ENCODE data around the gene CEP170.
A peak's percentile ranks its signal among the peaks of the same experiment; 100 is the strongest.

Gene CEP170

GRCh38 chr1:243234978-243235647 lies 20.0 kb downstream of the CEP170 start (continued):
- TF ChIP-seq PRDM2 (tag by site-specific recombination; IDR thresholded peaks at IDR 0.05; ENCODE audit: borderline replicate concordance) (no peak), ZNF10 (tag by site-specific recombination; IDR thresholded peaks at IDR 0.05) (no peak), ZBTB44 (tag by site-specific recombination; IDR thresholded peaks at IDR 0.05) (0 out of 2 replicates have a peak, but pooled peaks have one; percentile 11), ZNF664 (tag by site-specific recombination; IDR thresholded peaks at IDR 0.05) (peak; percentile 95), GLIS2 (tag by site-specific recombination; IDR thresholded peaks at IDR 0.05) (no peak), ZNF623 (tag by site-specific recombination; IDR thresholded peaks at IDR 0.05) (no peak), ZBTB6 (tag by site-specific recombination; IDR thresholded peaks at IDR 0.05) (no peak), PRDM10 (tag by site-specific recombination; IDR thresholded peaks at IDR 0.05) (peak; percentile 96), ZNF37A (tag by site-specific recombination; IDR thresholded peaks at IDR 0.05) (no peak), ZBTB11 (tag by site-specific recombination; conservative IDR thresholded peaks at IDR 0.05; ENCODE audit: low read depth) (0 out of 2 replicates have a peak, but pooled peaks have one; percentile 18), ZNF18 (tag by site-specific recombination; IDR thresholded peaks at IDR 0.05) (no peak), ZNF2 (tag by site-specific recombination; IDR thresholded peaks at IDR 0.05) (no peak), ZNF561 (tag by site-specific recombination; IDR thresholded peaks at IDR 0.05; ENCODE audit: borderline replicate concordance) (no peak), ZNF366 (tag by site-specific recombination; conservative IDR thresholded peaks at IDR 0.05) (no peak), ZNF335 (tag by site-specific recombination; conservative IDR thresholded peaks at IDR 0.05) (0 out of 2 replicates have a peak, but pooled peaks have one; percentile 24), ZBTB7A (tag by site-specific recombination; IDR thresholded peaks at IDR 0.05; ENCODE audit: low read depth) (no peak), ZSCAN23 (tag by site-specific recombination; IDR thresholded peaks at IDR 0.05) (no peak), FEZF1 (tag by site-specific recombination; IDR thresholded peaks at IDR 0.05) (no peak; the same call in 1 of the 2 replicates), ZNF394 (tag by site-specific recombination; IDR thresholded peaks at IDR 0.05; ENCODE audit: borderline replicate concordance) (no peak), ZNF626 (tag by site-specific recombination; IDR thresholded peaks at IDR 0.05) (no peak), ZNF843 (tag by site-specific recombination; IDR thresholded peaks at IDR 0.05) (no peak), ZNF701 (tag by site-specific recombination; IDR thresholded peaks at IDR 0.05) (no peak)
